Fibroblast of lung (primary cell): Measurements from ENCODE around the gene DNAJA3. TPM values are rescaled to one million over a fixed set of nuclear protein-coding genes. Genes with fewer than 3 reads are reported as not detected.
A peak's percentile ranks its signal among the peaks of the same experiment; 100 is the strongest.

Source experiments
- DNase-seq, 2 donors: peaks; one replicate each; pipeline versions ENCODE4 v3.0.0 to v3.0.0-alpha.2; 2010; ENCODE audit warnings: low read depth in 2 of 2
- H2AFZ ChIP-seq: 2 replicates; pipeline ENCODE4 v1.5.1; 2012; ENCODE audit warnings: low read length, control low read depth, inconsistent platforms
- H3K27ac ChIP-seq: 2 replicates; pipeline ENCODE4 v1.5.1; 2011; ENCODE audit warnings: low read length, control low read depth; ENCODE audit not compliant: insufficient read depth
- H3K27me3 ChIP-seq: 2 replicates; pipeline ENCODE4 v1.5.1; 2011; ENCODE audit warnings: mild to moderate bottlenecking, low read length; ENCODE audit not compliant: control insufficient read depth, insufficient read depth
- H3K36me3 ChIP-seq: 2 replicates; pipeline ENCODE4 v1.5.1; 2011; ENCODE audit warnings: low read length; ENCODE audit not compliant: control insufficient read depth, insufficient read depth
- H3K4me1 ChIP-seq: 2 replicates; pipeline ENCODE4 v1.5.1; 2011; ENCODE audit warnings: low read length; ENCODE audit not compliant: control insufficient read depth, insufficient read depth; ENCODE audit errors: extremely low read depth
- H3K4me2 ChIP-seq: 2 replicates; pipeline ENCODE4 v1.5.1; 2011; ENCODE audit warnings: low read length, control low read depth; ENCODE audit not compliant: insufficient read depth; ENCODE audit errors: extremely low read depth
- H3K4me3 ChIP-seq, 4 experiments: fragments of 200-600 bp in 1 of 4; sonication (generic) in 1 of 4; replicated peaks in 1 of 4; 2 replicates each; pipeline ENCODE4 v1.5.1; 2011 to 2016; ENCODE audit warnings: low read length in 4 of 4, low read depth in 3 of 4, mild to moderate bottlenecking in 3 of 4, control low read depth in 2 of 4, inconsistent platforms in 1 of 4, mixed read lengths in 1 of 4; ENCODE audit not compliant: insufficient read depth in 1 of 4; ENCODE audit errors: control extremely low read depth in 1 of 4
- H3K79me2 ChIP-seq: 2 replicates; pipeline ENCODE4 v1.5.1; 2012; ENCODE audit warnings: mild to moderate bottlenecking, low read length, inconsistent platforms; ENCODE audit not compliant: control insufficient read depth, insufficient read depth
- H3K9ac ChIP-seq: 2 replicates; pipeline ENCODE4 v1.5.1; 2011; ENCODE audit warnings: mild to moderate bottlenecking, low read length, control low read depth; ENCODE audit not compliant: insufficient read depth
- H3K9me3 ChIP-seq: 2 replicates; pipeline ENCODE4 v1.5.1; 2012; ENCODE audit warnings: low read depth, low read length; ENCODE audit not compliant: control insufficient read depth, insufficient read depth
- H4K20me1 ChIP-seq: 2 replicates; pipeline ENCODE4 v1.5.1; 2011; ENCODE audit warnings: low read length; ENCODE audit not compliant: control insufficient read depth, insufficient read depth; ENCODE audit errors: extremely low read depth
- CTCF ChIP-seq, 2 donors: IDR thresholded peaks in 1 of 2; conservative IDR thresholded peaks in 1 of 2; 1 replicate in 1 of 2; 2 replicates in 1 of 2; pipeline ENCODE4 v1.5.1; 2011 to 2012; ENCODE audit warnings: low read length in 2 of 2, control low read depth in 1 of 2, inconsistent platforms in 1 of 2, low read depth in 1 of 2, mild to moderate bottlenecking in 1 of 2
- EZH2 ChIP-seq: IDR thresholded peaks from 2 replicates; pipeline ENCODE4 v1.5.1; 2012; ENCODE audit warnings: low read length, control low read depth, mild to moderate bottlenecking; ENCODE audit errors: missing control alignments
- polyA plus RNA-seq, 2 donors: library from polyadenylated mRNA; depleted of rRNA in 1 of 2; stranded (reverse) in 1 of 2; unstranded in 1 of 2; fragments of >200 nt; gene quantifications; 2 replicates each; pipeline ENCODE4 v1.2.1, GENCODE V29; 2011 to 2012; ENCODE audit warnings: missing spikeins in 1 of 2
- total RNA-seq: library from RNA; depleted of rRNA; stranded (reverse); fragments of >200 nt; gene quantifications from 2 replicates; pipeline ENCODE4 v1.2.1, GENCODE V29; 2014

The DNAJA3 gene
- total and polyA plus RNA-seq, 2 donors (not counting 1 experiment from before 2014, with no cell fraction given): 27.8 to 66.1 TPM

GRCh38 chr16:4419402-4419959, 6.2 kb upstream of the DNAJA3 start:
- Histone ChIP-seq H3K27ac (no peak overlapping the region), H2AFZ (no peak overlapping the region), H3K9ac (no peak overlapping the region), H3K9me3 (no peaks in the 10 kb centered on the region), H3K27me3 (no peaks in the 10 kb centered on the region), H3K4me3 (no peak overlapping the region), H4K20me1 (no peaks in the 10 kb centered on the region), H3K4me2 (no peak overlapping the region), H3K79me2 (peaks cover 11% of the 10 kb centered on the region), H3K36me3 (no peaks in the 10 kb centered on the region), H3K4me1 (peaks cover 8% of the 10 kb centered on the region)
- no peak for DNase-seq
- no peak for TF ChIP-seq EZH2
- TF ChIP-seq CTCF (conservative IDR thresholded peaks at IDR 0.05 in 1 of 2, IDR thresholded peaks at IDR 0.05 in 1 of 2; ENCODE audit: low read depth in 1 of 2, low read length in 2 of 2): no peak

- no peaks in the 10 kb centered on the region for H3K27me3 ChIP-seq
- H2AFZ ChIP-seq: no peak overlapping the region
- no peak overlapping the region for H3K9ac ChIP-seq
- H4K20me1 ChIP-seq: no peaks in the 10 kb centered on the region
- peaks cover 6% of the 10 kb centered on the region for H3K4me1 ChIP-seq
- H3K36me3 ChIP-seq: no peaks in the 10 kb centered on the region
- H3K27ac ChIP-seq: no peak overlapping the region
- TF ChIP-seq CTCF (conservative IDR thresholded peaks at IDR 0.05 in 1 of 2, IDR thresholded peaks at IDR 0.05 in 1 of 2; ENCODE audit: low read depth in 1 of 2, low read length in 2 of 2) (no peak), EZH2 (no peak)
- no peaks in the 10 kb centered on the region for H3K9me3 ChIP-seq
- DNase-seq: no peak
- H3K4me3 ChIP-seq: no peak overlapping the region
- H3K4me2 ChIP-seq: no peak overlapping the region
- H3K79me2 ChIP-seq: peaks cover under 1% of the 10 kb centered on the region
Measured at GRCh38 chr16:4420505-4421105, 5.1 kb upstream of the DNAJA3 start.

- peak overlapping the region; percentile 68 for H2AFZ ChIP-seq
- H3K4me1 ChIP-seq: peaks cover 7% of the 10 kb centered on the region
- no peaks in the 10 kb centered on the region for H3K27me3 ChIP-seq
- no peaks in the 10 kb centered on the region for H4K20me1 ChIP-seq
- H3K4me2 ChIP-seq: peak overlapping the region; percentile 54
- no peaks in the 10 kb centered on the region for H3K9me3 ChIP-seq
- peaks cover 40% of the 10 kb centered on the region for H3K79me2 ChIP-seq
- peaks cover 3% of the 10 kb centered on the region for H3K36me3 ChIP-seq
- H3K27ac ChIP-seq: peak overlapping the region; percentile 92
- DNase-seq: no peak
- H3K4me3 ChIP-seq: peak overlapping the region; percentile 75 to 94 (median 91)
- H3K9ac ChIP-seq: peak overlapping the region; percentile 96
- no peak for TF ChIP-seq EZH2
- TF ChIP-seq CTCF (conservative IDR thresholded peaks at IDR 0.05 in 1 of 2, IDR thresholded peaks at IDR 0.05 in 1 of 2; ENCODE audit: low read depth in 1 of 2, low read length in 2 of 2): no peak
Measured at GRCh38 chr16:4426021-4426684, 485 bp downstream of the DNAJA3 start.
